ENCODE data around the gene KBTBD13. TPM values are rescaled to one million over a fixed set of nuclear protein-coding genes. Genes with fewer than 3 reads are reported as not detected.

KBTBD13 gene
- total RNA-seq, 4 donors from 2014 or later: not detected

GRCh38 chr15:65115542-65115941, 39.0 kb downstream of the KBTBD13 start:
- no peak for TF ChIP-seq POLR2AphosphoS5 (IDR thresholded peaks at IDR 0.05)
- TF ChIP-seq POLR2A (IDR thresholded peaks at IDR 0.05): no peak
- no peak for TF ChIP-seq EP300 (IDR thresholded peaks at IDR 0.05; ENCODE audit: low read depth)
- no peak for TF ChIP-seq CTCF (IDR thresholded peaks at IDR 0.05)
- no peak overlapping the region for H3K4me3 ChIP-seq
- no peak overlapping the region for H3K27ac ChIP-seq
- H3K4me1 ChIP-seq: no peaks in the 10 kb centered on the region
- no peaks in the 10 kb centered on the region for H3K27me3 ChIP-seq
- WGBS, 2 donors (ENCODE audit: low coverage in 1 of 2): 73 to 76% methylated on average over 5 of the region's 5 CpGs
- no peaks in the 10 kb centered on the region for H3K9me3 ChIP-seq
- in situ Hi-C loops (cut with MboI; ENCODE audit: low pct_ligation_motif_present in 1 of 4, low pct_unique_long_range_greater_than_20kb in 1 of 4, low sequenced_read_pairs in 3 of 4): no loop called here
- intact Hi-C loops (cut with DNase I; ENCODE audit: low total_unique reads): no loop called here
- DNase-seq: no peak
- peaks cover 0 to 37% (median 13%) of the 10 kb centered on the region in 4 donors for H3K36me3 ChIP-seq

Small RNA genes within 50 kb of the gene (small RNA-seq; reads per million reads assigned to genes)
- gene AC013553.1: 0 to 0.28 (median 0) reads per million in 4 donors

Other genes starting within 250 kb of the KBTBD13 start
- gene PLEKHO2, start 234.8 kb upstream of the KBTBD13 start, total RNA-seq: 10 to 100 TPM in 2 of 4 donors, 1 to 10 TPM in 2; 4.6 to 12.3 (median 9.8) TPM
- gene ANKDD1A, start 164.8 kb upstream of the KBTBD13 start, total RNA-seq: 1 to 10 TPM in 3 of 4 donors, under 1 TPM in 1; 0.82 to 7.1 (median 3.2) TPM
- 10 to 100 TPM; 27.7 to 67.2 (median 53.0) TPM for gene SPG21, start 86.8 kb upstream of the KBTBD13 start, total RNA-seq
- gene MTFMT, start 47.1 kb upstream of the KBTBD13 start, total RNA-seq: 10 to 100 TPM in 3 of 4 donors, 1 to 10 TPM in 1; 9.8 to 40.5 (median 31.0) TPM
- 100 to 1,000 TPM in 2 of 4 donors, 10 to 100 TPM in 1, 1 to 10 TPM in 1; 3.4 to 150 (median 121) TPM for gene SLC51B, start 31.4 kb upstream of the KBTBD13 start, total RNA-seq
- 10 to 100 TPM; 13.9 to 46.8 (median 16.4) TPM for gene RASL12, start 8.8 kb upstream of the KBTBD13 start, total RNA-seq
- gene UBAP1L, start 38.5 kb downstream of the KBTBD13 start, total RNA-seq: 1 to 10 TPM; 2.0 to 8.2 (median 4.4) TPM
- gene PDCD7, start 57.1 kb downstream of the KBTBD13 start, total RNA-seq: 10 to 100 TPM; 12.4 to 22.1 (median 16.3) TPM
- 10 to 100 TPM; 12.0 to 72.2 (median 57.4) TPM for gene CLPX, start 108.6 kb downstream of the KBTBD13 start, total RNA-seq
- 10 to 100 TPM in 3 of 4 donors, 1 to 10 TPM in 1; 8.1 to 89.6 (median 18.5) TPM for gene CILP, start 134.7 kb downstream of the KBTBD13 start, total RNA-seq
- gene PARP16, start 210.1 kb downstream of the KBTBD13 start, total RNA-seq: 10 to 100 TPM in 1 of 4 donors, 1 to 10 TPM in 3; 4.6 to 11.5 (median 7.5) TPM
- gene RNU5A-1, start 219.3 kb downstream of the KBTBD13 start, total RNA-seq: not detected
- gene RNU5B-1, start 227.9 kb downstream of the KBTBD13 start, total RNA-seq: not detected

Measured in transverse colon (tissue), 4 donors.